ENCODE results near the gene PAPPA. TPM values are rescaled to one million over a fixed set of nuclear protein-coding genes. Genes with fewer than 3 reads are reported as not detected.

The PAPPA gene
- total RNA-seq, 1 donor from 2014 or later: 172 TPM

GRCh38 chr9:116329470-116329869 is 175.9 kb downstream of the PAPPA start:
- Mint-ChIP-seq H3K27ac (ENCODE audit: unreplicated experiment) (no peak overlapping the region), H3K4me3 (ENCODE audit: unreplicated experiment) (no peak overlapping the region), H3K27me3 (ENCODE audit: low read depth, unreplicated experiment) (no peaks in the 10 kb centered on the region), H3K4me1 (ENCODE audit: low read depth, unreplicated experiment) (peaks cover 6% of the 10 kb centered on the region), H3K9me3 (ENCODE audit: unreplicated experiment) (peaks cover 2% of the 10 kb centered on the region), H3K36me3 (ENCODE audit: low read depth, unreplicated experiment) (peaks cover 37% of the 10 kb centered on the region)
- Histone ChIP-seq H3K9me3 (ENCODE audit: insufficient read depth, low read depth, low read length) (no peaks in the 10 kb centered on the region), H3K4me2 (ENCODE audit: low read length) (no peak overlapping the region), H3K79me2 (ENCODE audit: insufficient read depth, low read length) (no peaks in the 10 kb centered on the region), H4K20me1 (ENCODE audit: insufficient read depth, low read length) (no peaks in the 10 kb centered on the region), H2AFZ (ENCODE audit: low read depth, low read length) (no peak overlapping the region), H3K9ac (ENCODE audit: low read length) (no peak overlapping the region), H3K27me3 (ENCODE audit: insufficient read depth, low read length) (peaks cover 4% of the 10 kb centered on the region), H3K27ac (ENCODE audit: low read depth, low read length) (no peak overlapping the region), H3K4me1 (ENCODE audit: insufficient read depth, low read length) (no peaks in the 10 kb centered on the region), H3K36me3 (ENCODE audit: insufficient read depth, low read length) (no peaks in the 10 kb centered on the region), H3K4me3 (ENCODE audit: insufficient read depth, low read depth, low read length) (no peak overlapping the region)
- DNase-seq (ENCODE audit: low read depth) (no peak), FAIRE-seq (no peak)
- TF ChIP-seq EZH2 (IDR thresholded peaks at IDR 0.05; ENCODE audit: insufficient read depth, low read length) (no peak), CTCF (IDR thresholded peaks at IDR 0.05; ENCODE audit: insufficient read depth, low read depth, low read length) (no peak)

- H3K4me3 ChIP-seq (ENCODE audit: insufficient read depth, low read depth, low read length): no peak overlapping the region
- Mint-ChIP-seq H3K4me3 (ENCODE audit: unreplicated experiment) (no peak overlapping the region), H3K36me3 (ENCODE audit: low read depth, unreplicated experiment) (peaks cover 44% of the 10 kb centered on the region), H3K9me3 (ENCODE audit: unreplicated experiment) (peaks cover 2% of the 10 kb centered on the region), H3K4me1 (ENCODE audit: low read depth, unreplicated experiment) (peaks cover 3% of the 10 kb centered on the region), H3K27ac (ENCODE audit: unreplicated experiment) (no peak overlapping the region), H3K27me3 (ENCODE audit: low read depth, unreplicated experiment) (no peaks in the 10 kb centered on the region)
- H3K4me2 ChIP-seq (ENCODE audit: low read length): no peak overlapping the region
- no peaks in the 10 kb centered on the region for H3K36me3 ChIP-seq (ENCODE audit: insufficient read depth, low read length)
- no peaks in the 10 kb centered on the region for H4K20me1 ChIP-seq (ENCODE audit: insufficient read depth, low read length)
- DNase-seq (ENCODE audit: low read depth) (no peak), FAIRE-seq (no peak)
- H3K79me2 ChIP-seq (ENCODE audit: insufficient read depth, low read length): no peaks in the 10 kb centered on the region
- H3K27ac ChIP-seq (ENCODE audit: low read depth, low read length): no peak overlapping the region
- no peak for TF ChIP-seq EZH2 (IDR thresholded peaks at IDR 0.05; ENCODE audit: insufficient read depth, low read length)
- TF ChIP-seq CTCF (IDR thresholded peaks at IDR 0.05; ENCODE audit: insufficient read depth, low read depth, low read length): no peak
- no peaks in the 10 kb centered on the region for H3K27me3 ChIP-seq (ENCODE audit: insufficient read depth, low read length)
- no peaks in the 10 kb centered on the region for H3K4me1 ChIP-seq (ENCODE audit: insufficient read depth, low read length)
- no peak overlapping the region for H3K9ac ChIP-seq (ENCODE audit: low read length)
- H2AFZ ChIP-seq (ENCODE audit: low read depth, low read length): no peak overlapping the region
- H3K9me3 ChIP-seq (ENCODE audit: insufficient read depth, low read depth, low read length): no peaks in the 10 kb centered on the region
Measured at GRCh38 chr9:116331241-116331640, 177.7 kb downstream of the PAPPA start.

DNA sequence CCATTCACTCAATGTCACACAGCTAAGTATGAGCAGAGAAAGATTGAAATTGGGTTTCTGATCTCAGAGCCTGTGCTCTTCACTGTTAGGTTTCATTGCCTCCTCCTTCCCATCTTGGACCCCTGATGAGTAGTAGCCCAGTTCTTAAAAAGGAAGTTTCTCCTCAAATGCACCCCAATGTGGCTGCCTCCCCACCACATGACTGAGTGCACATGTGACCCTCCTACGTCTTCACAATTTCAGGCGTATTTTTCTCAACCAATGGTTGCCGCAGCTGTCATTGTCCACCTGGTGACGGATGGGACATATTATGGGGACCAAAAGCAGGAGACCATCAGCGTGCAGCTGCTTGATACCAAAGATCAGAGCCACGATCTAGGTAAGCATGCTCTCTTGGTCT is 178.5 kb downstream of the PAPPA start:
- no peaks in the 10 kb centered on the region for H3K36me3 ChIP-seq (ENCODE audit: insufficient read depth, low read length)
- no peak for FAIRE-seq
- TF ChIP-seq EZH2 (IDR thresholded peaks at IDR 0.05; ENCODE audit: insufficient read depth, low read length): no peak
- TF ChIP-seq CTCF (IDR thresholded peaks at IDR 0.05; ENCODE audit: insufficient read depth, low read depth, low read length): no peak

More for the DNA sequence above, 178.5 kb downstream of the PAPPA start:
- Mint-ChIP-seq H3K9me3 (ENCODE audit: unreplicated experiment) (peaks cover under 1% of the 10 kb centered on the region), H3K27me3 (ENCODE audit: low read depth, unreplicated experiment) (no peaks in the 10 kb centered on the region), H3K36me3 (ENCODE audit: low read depth, unreplicated experiment) (peaks cover 42% of the 10 kb centered on the region), H3K4me3 (ENCODE audit: unreplicated experiment) (no peak overlapping the region), H3K4me1 (ENCODE audit: low read depth, unreplicated experiment) (peaks cover 10% of the 10 kb centered on the region), H3K27ac (ENCODE audit: unreplicated experiment) (no peak overlapping the region)
- H3K4me1 ChIP-seq (ENCODE audit: insufficient read depth, low read length): no peaks in the 10 kb centered on the region
- DNase-seq (ENCODE audit: low read depth): no peak
- H3K27ac ChIP-seq (ENCODE audit: low read depth, low read length): no peak overlapping the region
- no peak overlapping the region for H2AFZ ChIP-seq (ENCODE audit: low read depth, low read length)
- no peak overlapping the region for H3K4me2 ChIP-seq (ENCODE audit: low read length)
- H3K9me3 ChIP-seq (ENCODE audit: insufficient read depth, low read depth, low read length): no peaks in the 10 kb centered on the region
- H4K20me1 ChIP-seq (ENCODE audit: insufficient read depth, low read length): no peaks in the 10 kb centered on the region
- no peaks in the 10 kb centered on the region for H3K79me2 ChIP-seq (ENCODE audit: insufficient read depth, low read length)
- no peak overlapping the region for H3K9ac ChIP-seq (ENCODE audit: low read length)
- H3K4me3 ChIP-seq (ENCODE audit: insufficient read depth, low read depth, low read length): no peak overlapping the region
- no peaks in the 10 kb centered on the region for H3K27me3 ChIP-seq (ENCODE audit: insufficient read depth, low read length)
